Measurements from ENCODE around the gene OR2L2.
"Not testable (repeated sequence)": the region's sequence is repeated elsewhere in the genome, so short reads cannot be mapped to it uniquely, and the experiment has no call there.

Gene OR2L2

GRCh38 chr1:248055261-248055660 is 25.4 kb downstream of the OR2L2 start:
- Histone ChIP-seq H3K9ac (ENCODE audit: low read length) (no peak overlapping the region), H3K9me3 (ENCODE audit: insufficient read depth, low read length) (no peaks in the 10 kb centered on the region), H3K9me2 (replicated peaks; ENCODE audit: insufficient read depth, low read length) (no peaks in the 10 kb centered on the region), H3K79me2 (ENCODE audit: insufficient read depth, low read length) (no peaks in the 10 kb centered on the region), H2AFZ (ENCODE audit: low read depth, low read length, severe bottlenecking) (no peak overlapping the region), H3K4me2 (ENCODE audit: low read depth, low read length, poor library complexity, severe bottlenecking) (no peak overlapping the region), H3K4me3 (ENCODE audit: insufficient read depth, low read length, poor library complexity, severe bottlenecking) (no peak overlapping the region), H3K27me3 (ENCODE audit: low read length) (no peaks in the 10 kb centered on the region), H3F3A (ENCODE audit: insufficient read depth) (no peaks in the 10 kb centered on the region), H3K36me3 (ENCODE audit: low read length) (no peaks in the 10 kb centered on the region), H3K27ac (ENCODE audit: low read depth, low read length) (no peak overlapping the region), H4K20me1 (ENCODE audit: low read depth, low read length) (no peaks in the 10 kb centered on the region)
- TF ChIP-seq EZH2phosphoT487 (conservative IDR thresholded peaks at IDR 0.05; ENCODE audit: low read length) (no peak), CTCF (IDR thresholded peaks at IDR 0.05; ENCODE audit: insufficient read depth, low read length, poor library complexity, severe bottlenecking) (no peak)

GRCh38 chr1:248065071-248065470 is 35.2 kb downstream of the OR2L2 start:
- Histone ChIP-seq H3K79me2 (ENCODE audit: insufficient read depth, low read length) (no peaks in the 10 kb centered on the region), H3K4me2 (ENCODE audit: low read depth, low read length, poor library complexity, severe bottlenecking) (no peak overlapping the region), H3K9me3 (ENCODE audit: insufficient read depth, low read length) (no peaks in the 10 kb centered on the region), H3K27me3 (ENCODE audit: low read length) (no peaks in the 10 kb centered on the region), H3F3A (ENCODE audit: insufficient read depth) (no peaks in the 10 kb centered on the region), H3K4me3 (ENCODE audit: insufficient read depth, low read length, poor library complexity, severe bottlenecking) (no peak overlapping the region), H3K27ac (ENCODE audit: low read depth, low read length) (no peak overlapping the region), H4K20me1 (ENCODE audit: low read depth, low read length) (no peaks in the 10 kb centered on the region), H3K9ac (ENCODE audit: low read length) (no peak overlapping the region), H3K9me2 (replicated peaks; ENCODE audit: insufficient read depth, low read length) (no peaks in the 10 kb centered on the region), H3K36me3 (ENCODE audit: low read length) (no peaks in the 10 kb centered on the region), H2AFZ (ENCODE audit: low read depth, low read length, severe bottlenecking) (no peak overlapping the region)
- no peak for TF ChIP-seq CTCF (IDR thresholded peaks at IDR 0.05; ENCODE audit: insufficient read depth, low read length, poor library complexity, severe bottlenecking)
- TF ChIP-seq EZH2phosphoT487 (conservative IDR thresholded peaks at IDR 0.05; ENCODE audit: low read length), result no peak

- no peak for TF ChIP-seq CTCF (IDR thresholded peaks at IDR 0.05; ENCODE audit: insufficient read depth, low read length, poor library complexity, severe bottlenecking)
- no peak for TF ChIP-seq EZH2phosphoT487 (conservative IDR thresholded peaks at IDR 0.05; ENCODE audit: low read length)
- Histone ChIP-seq H3K27me3 (ENCODE audit: low read length) (no peaks in the 10 kb centered on the region), H3K4me2 (ENCODE audit: low read depth, low read length, poor library complexity, severe bottlenecking) (no peak overlapping the region)
Measured at GRCh38 chr1:248065604-248066003, 35.7 kb downstream of the OR2L2 start.

GRCh38 chr1:248083864-248084263 is 54.0 kb downstream of the OR2L2 start:
- not testable (repeated sequence) for H3K79me2 ChIP-seq (ENCODE audit: insufficient read depth, low read length); H3K9me3 ChIP-seq (ENCODE audit: insufficient read depth, low read length); H3K4me3 ChIP-seq (ENCODE audit: insufficient read depth, low read length, poor library complexity, severe bottlenecking); H3K27ac ChIP-seq (ENCODE audit: low read depth, low read length); H3K36me3 ChIP-seq (ENCODE audit: low read length); H4K20me1 ChIP-seq (ENCODE audit: low read depth, low read length); H3F3A ChIP-seq (ENCODE audit: insufficient read depth); H2AFZ ChIP-seq (ENCODE audit: low read depth, low read length, severe bottlenecking); H3K4me2 ChIP-seq (ENCODE audit: low read depth, low read length, poor library complexity, severe bottlenecking); H3K27me3 ChIP-seq (ENCODE audit: low read length); H3K9me2 ChIP-seq (replicated peaks; ENCODE audit: insufficient read depth, low read length); H3K9ac ChIP-seq (ENCODE audit: low read length)

More at GRCh38 chr1:248065604-248066003, 35.7 kb downstream of the OR2L2 start:
- Histone ChIP-seq H4K20me1 (ENCODE audit: low read depth, low read length) (no peaks in the 10 kb centered on the region), H3K36me3 (ENCODE audit: low read length) (no peaks in the 10 kb centered on the region), H3F3A (ENCODE audit: insufficient read depth) (no peaks in the 10 kb centered on the region), H3K9me2 (replicated peaks; ENCODE audit: insufficient read depth, low read length) (no peaks in the 10 kb centered on the region), H2AFZ (ENCODE audit: low read depth, low read length, severe bottlenecking) (no peak overlapping the region), H3K9me3 (ENCODE audit: insufficient read depth, low read length) (no peaks in the 10 kb centered on the region), H3K9ac (ENCODE audit: low read length) (no peak overlapping the region), H3K27ac (ENCODE audit: low read depth, low read length) (no peak overlapping the region), H3K4me3 (ENCODE audit: insufficient read depth, low read length, poor library complexity, severe bottlenecking) (no peak overlapping the region), H3K79me2 (ENCODE audit: insufficient read depth, low read length) (no peaks in the 10 kb centered on the region)
